Neural crest cell (in vitro differentiated cells): ENCODE measurements around the gene FGFR1OP2. TPM values are rescaled to one million over a fixed set of nuclear protein-coding genes. Genes with fewer than 3 reads are reported as not detected.

Experiments
- DNase-seq: peaks from one replicate; pipeline ENCODE4 v3.0.0; 2021; ENCODE audit warnings: low read depth, mixed read lengths, low spot score
- H3K27ac Mint-ChIP-seq: one replicate; pipeline ENCODE4 v1.8.0; 2021; ENCODE audit warnings: mild to moderate bottlenecking, mixed read lengths; ENCODE audit not compliant: unreplicated experiment
- H3K27me3 Mint-ChIP-seq: 2 replicates; pipeline ENCODE4 v1.8.0; 2021; ENCODE audit warnings: low read depth, mild to moderate bottlenecking, mixed read lengths
- H3K36me3 Mint-ChIP-seq: 2 replicates; pipeline ENCODE4 v1.8.0; 2021; ENCODE audit warnings: low read depth, mild to moderate bottlenecking, mixed read lengths
- H3K4me1 Mint-ChIP-seq: 2 replicates; pipeline ENCODE4 v1.8.0; 2021; ENCODE audit warnings: mixed read lengths
- H3K4me3 Mint-ChIP-seq: one replicate; pipeline ENCODE4 v1.8.0; 2021; ENCODE audit warnings: mild to moderate bottlenecking, mixed read lengths
- H3K9me3 Mint-ChIP-seq: 2 replicates; pipeline ENCODE4 v1.8.0; 2021; ENCODE audit warnings: mixed read lengths
- CTCF ChIP-seq: fragments of 200-600 bp; sonication (generic); conservative IDR thresholded peaks from 2 replicates; pipeline ENCODE4 v1.5.0; 2021; ENCODE audit warnings: antibody characterized with exemption, mild to moderate bottlenecking
- total RNA-seq: library from RNA; stranded (reverse); gene quantifications from 2 replicates; pipeline ENCODE4 v1.2.1, GENCODE V29; 2021

The FGFR1OP2 gene
- total RNA-seq, 1 donor from 2014 or later, result 44.1 TPM

GRCh38 chr12:26966842-26967241, 28.6 kb downstream of the FGFR1OP2 start:
- no peak for DNase-seq
- Mint-ChIP-seq H3K9me3 (peaks cover 6% of the 10 kb centered on the region), H3K4me1 (no peaks in the 10 kb centered on the region), H3K27ac (no peak overlapping the region), H3K4me3 (no peak overlapping the region), H3K36me3 (peaks cover 17% of the 10 kb centered on the region), H3K27me3 (no peaks in the 10 kb centered on the region)
- TF ChIP-seq CTCF, result no peak

GRCh38 chr12:26970136-26970535, 31.9 kb downstream of the FGFR1OP2 start:
- H3K4me1 Mint-ChIP-seq, result no peaks in the 10 kb centered on the region
- no peak overlapping the region for H3K4me3 Mint-ChIP-seq
- TF ChIP-seq CTCF, result no peak
- H3K9me3 Mint-ChIP-seq, result peaks cover 6% of the 10 kb centered on the region
- no peak for DNase-seq
- no peak overlapping the region for H3K27ac Mint-ChIP-seq
- peaks cover 18% of the 10 kb centered on the region for H3K36me3 Mint-ChIP-seq
- no peaks in the 10 kb centered on the region for H3K27me3 Mint-ChIP-seq

GRCh38 chr12:26971963-26972362, 33.7 kb downstream of the FGFR1OP2 start:
- peaks cover 6% of the 10 kb centered on the region for H3K9me3 Mint-ChIP-seq
- TF ChIP-seq CTCF, result no peak
- H3K27ac Mint-ChIP-seq, result no peak overlapping the region
- H3K36me3 Mint-ChIP-seq, result peaks cover 17% of the 10 kb centered on the region
- H3K27me3 Mint-ChIP-seq, result no peaks in the 10 kb centered on the region
- DNase-seq, result no peak
- no peak overlapping the region for H3K4me3 Mint-ChIP-seq
- H3K4me1 Mint-ChIP-seq, result no peaks in the 10 kb centered on the region

GRCh38 chr12:26976687-26977086, 38.4 kb downstream of the FGFR1OP2 start:
- DNase-seq, result no peak
- Mint-ChIP-seq H3K27ac (no peak overlapping the region), H3K27me3 (no peaks in the 10 kb centered on the region)

GRCh38 chr12:26978801-26979200, 40.5 kb downstream of the FGFR1OP2 start:
- Mint-ChIP-seq H3K27me3 (no peaks in the 10 kb centered on the region), H3K27ac (no peak overlapping the region), H3K4me3 (no peak overlapping the region), H3K9me3 (no peaks in the 10 kb centered on the region), H3K4me1 (no peaks in the 10 kb centered on the region), H3K36me3 (peaks cover 18% of the 10 kb centered on the region)
- TF ChIP-seq CTCF, result no peak
- DNase-seq, result no peak

More at GRCh38 chr12:26976687-26977086, 38.4 kb downstream of the FGFR1OP2 start:
- H3K36me3 Mint-ChIP-seq, result peaks cover 11% of the 10 kb centered on the region
- TF ChIP-seq CTCF, result no peak
- no peaks in the 10 kb centered on the region for H3K9me3 Mint-ChIP-seq
- H3K4me3 Mint-ChIP-seq, result no peak overlapping the region
- H3K4me1 Mint-ChIP-seq, result no peaks in the 10 kb centered on the region

GRCh38 chr12:26979733-26980132, 41.5 kb downstream of the FGFR1OP2 start:
- Mint-ChIP-seq H3K4me1 (no peaks in the 10 kb centered on the region), H3K4me3 (no peak overlapping the region), H3K27ac (no peak overlapping the region), H3K27me3 (no peaks in the 10 kb centered on the region), H3K36me3 (peaks cover 18% of the 10 kb centered on the region), H3K9me3 (no peaks in the 10 kb centered on the region)
- DNase-seq, result no peak
- no peak for TF ChIP-seq CTCF
